Activated CD4-positive, alpha-beta T cell treated with anti-CD3 and anti-CD28 coated beads for 48 hours (primary cell): ENCODE results near the gene MRPL55.
"Not testable (repeated sequence)": the region's sequence is repeated elsewhere in the genome, so short reads cannot be mapped to it uniquely, and the experiment has no call there.

Experiments
- DNase-seq: peaks from one replicate; pipeline ENCODE4 v3.0.0-alpha.2; 2020

MRPL55 gene

DNA sequence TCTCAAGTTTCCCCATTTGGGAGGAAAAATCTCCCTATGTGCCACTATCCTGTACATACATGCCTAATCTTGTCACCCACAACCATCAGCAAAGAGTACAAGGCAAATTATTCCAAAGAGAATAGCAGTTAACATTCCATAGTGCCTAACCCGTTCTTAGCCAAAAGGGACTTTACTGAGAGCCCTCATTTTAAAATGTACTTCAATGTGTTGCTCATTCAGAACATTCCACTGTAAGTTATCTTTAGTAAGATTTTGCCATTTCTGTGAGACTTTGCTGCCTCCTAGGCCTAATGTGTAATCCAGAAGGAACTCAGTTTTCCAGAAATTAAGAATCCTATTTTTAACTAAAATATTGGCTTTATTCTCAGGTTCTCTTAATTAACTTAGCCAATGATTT is 11.3 kb upstream of the MRPL55 start:
- DNase-seq = no peak

DNA sequence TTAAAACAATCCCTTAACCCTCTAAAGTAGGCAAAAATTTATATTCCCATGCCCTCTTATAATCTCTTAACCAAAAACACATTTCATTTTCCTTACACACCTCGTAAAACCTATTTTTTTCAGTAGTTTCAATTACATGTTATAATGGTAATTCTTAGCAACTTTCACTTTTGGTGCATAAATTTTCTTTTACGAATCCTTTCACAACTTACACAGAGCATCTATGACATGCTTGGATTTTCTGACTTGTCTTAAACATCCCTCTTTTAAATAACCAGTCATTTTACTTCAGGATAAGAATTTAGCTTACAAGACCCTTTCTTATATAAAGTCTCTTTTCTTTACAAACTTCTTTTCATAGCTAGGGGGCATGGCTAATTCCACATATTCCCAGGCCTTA is 8.9 kb upstream of the MRPL55 start:
- no peak for DNase-seq

GRCh38 chr1:228117335-228117734 is 8.2 kb upstream of the MRPL55 start:
- no peak for DNase-seq

- DNase-seq = no peak
Measured at GRCh38 chr1:228114827-228115226, 5.7 kb upstream of the MRPL55 start.

DNA sequence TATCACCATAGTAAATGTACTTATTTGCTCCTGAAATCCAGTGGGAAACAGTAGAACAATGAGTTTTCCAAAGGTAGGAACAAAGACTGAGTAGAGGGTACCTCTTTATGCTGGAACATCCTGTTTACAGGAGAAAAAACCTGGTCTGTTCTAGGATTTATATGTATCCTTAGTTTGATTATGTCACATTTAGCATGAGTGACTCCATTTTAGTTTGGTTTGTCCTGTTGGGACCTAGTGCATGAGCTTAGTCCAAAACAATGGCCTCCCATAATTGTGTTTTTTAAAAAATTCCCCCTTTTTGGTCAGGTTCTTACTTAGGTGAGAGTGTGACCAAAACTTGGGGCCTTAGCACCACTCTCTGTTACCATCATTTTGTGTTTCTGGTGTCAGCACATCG is 3.5 kb upstream of the MRPL55 start:
- DNase-seq = no peak

DNA sequence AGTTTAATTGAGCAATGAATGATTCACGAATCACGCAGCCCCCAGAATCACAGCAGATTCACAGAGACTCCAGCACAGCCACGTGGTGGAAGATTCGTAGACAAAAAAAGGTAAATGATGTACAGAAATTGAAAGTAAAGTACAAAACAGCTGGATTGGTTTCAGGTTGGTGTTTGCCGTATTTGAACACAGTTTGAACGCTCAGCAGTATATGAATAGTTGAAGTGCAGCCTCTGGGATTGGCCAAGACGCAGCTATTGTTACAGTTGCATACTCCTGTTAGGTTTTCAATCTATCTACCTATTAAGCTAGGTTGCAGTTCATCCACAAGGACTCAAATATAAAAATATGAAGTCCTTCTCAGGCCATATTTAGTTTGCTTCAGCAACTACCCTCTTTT is 3.1 kb upstream of the MRPL55 start:
- DNase-seq = no peak

- DNase-seq = not testable (repeated sequence)
Measured at GRCh38 chr1:228111315-228111714, 2.2 kb upstream of the MRPL55 start.

- DNase-seq = no peak
Measured at GRCh38 chr1:228110556-228110955, 1.5 kb upstream of the MRPL55 start.

DNA sequence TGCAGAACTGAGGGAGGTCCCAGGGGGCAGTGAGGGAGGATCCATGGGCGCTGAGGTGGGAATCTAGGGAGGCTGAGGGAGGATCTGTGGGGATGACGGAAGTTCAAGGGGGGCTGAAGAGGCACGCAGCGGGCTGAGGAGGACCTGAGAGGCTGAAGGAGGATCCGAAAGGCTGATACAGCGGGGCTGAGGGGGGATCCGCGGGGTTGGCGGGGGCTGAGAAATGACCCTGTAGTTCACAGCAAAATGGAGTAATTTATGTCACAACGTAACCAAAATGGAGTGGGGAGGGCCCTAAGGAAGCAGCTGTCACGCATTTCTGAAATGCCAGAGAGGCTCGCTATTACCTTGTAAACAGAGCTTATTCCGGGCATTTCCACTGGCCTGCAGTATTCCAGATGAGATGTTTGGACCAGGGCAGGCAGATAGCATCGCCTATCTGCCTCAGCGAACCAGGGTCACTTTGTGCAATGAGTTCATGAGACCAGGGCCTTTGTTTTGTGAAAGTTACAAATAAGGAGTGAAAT is 926 bp upstream of the MRPL55 start:
- DNase-seq = no peak

- DNase-seq = no peak
Measured at GRCh38 chr1:228108742-228109072, 392 bp downstream of the MRPL55 start.

DNA sequence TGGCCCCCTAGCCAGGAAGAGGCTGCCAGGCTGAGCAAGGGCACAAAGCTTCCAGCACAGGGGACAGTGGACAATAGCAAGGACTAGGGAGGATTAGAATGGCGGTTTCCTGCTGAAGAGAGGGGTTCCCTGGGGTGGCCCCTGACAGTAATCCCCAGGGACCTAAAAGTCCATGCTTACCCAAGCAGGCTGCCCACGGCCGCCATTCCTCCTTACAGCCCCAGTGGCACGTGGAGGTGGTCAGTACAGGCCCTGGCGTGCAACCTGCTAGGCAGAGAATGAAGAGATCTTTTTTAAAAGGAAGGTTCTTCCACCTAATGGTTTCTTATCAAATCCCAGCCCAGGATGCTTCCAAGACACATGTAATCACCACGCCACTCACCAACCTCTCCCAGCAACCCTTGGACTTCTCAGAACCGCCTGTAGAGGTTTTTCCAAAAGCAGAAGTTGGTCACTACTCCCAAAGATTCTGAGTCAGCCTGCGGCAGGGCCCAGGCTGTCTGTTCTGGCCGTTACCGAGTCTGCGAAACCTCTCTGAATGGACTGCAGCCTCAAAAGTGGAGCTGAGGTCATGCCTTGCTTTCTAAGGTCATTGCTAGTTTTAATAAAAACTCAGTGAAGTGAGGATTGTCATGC is 926 bp downstream of the MRPL55 start:
- DNase-seq = no peak

DNA sequence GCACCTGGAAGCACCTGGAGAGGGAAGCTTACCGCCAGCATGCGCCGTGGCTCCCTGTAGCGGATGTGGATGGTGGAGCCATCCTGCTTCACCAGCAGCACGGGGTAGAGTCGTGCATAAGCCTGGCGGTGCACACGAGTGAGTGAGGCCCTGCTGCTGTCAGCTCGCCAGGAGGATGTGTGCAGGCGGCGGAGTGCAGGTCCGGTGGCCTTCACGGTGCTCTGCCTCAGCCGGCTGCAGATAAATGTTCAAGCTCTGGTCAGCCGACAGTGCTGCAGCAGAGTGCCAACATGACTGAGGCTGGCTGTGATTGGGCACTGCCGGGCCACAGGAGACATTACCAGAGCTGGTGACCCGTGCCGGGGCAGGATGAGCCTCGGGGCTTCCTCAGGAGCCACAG is 1.5 kb downstream of the MRPL55 start:
- no peak for DNase-seq

GRCh38 chr1:228106800-228107054 is 2.4 kb downstream of the MRPL55 start:
- DNase-seq = no peak

- no peak for DNase-seq
Measured at GRCh38 chr1:228105996-228106799, 2.9 kb downstream of the MRPL55 start.

GRCh38 chr1:228105270-228105995 is 3.7 kb downstream of the MRPL55 start:
- no peak for DNase-seq

DNA sequence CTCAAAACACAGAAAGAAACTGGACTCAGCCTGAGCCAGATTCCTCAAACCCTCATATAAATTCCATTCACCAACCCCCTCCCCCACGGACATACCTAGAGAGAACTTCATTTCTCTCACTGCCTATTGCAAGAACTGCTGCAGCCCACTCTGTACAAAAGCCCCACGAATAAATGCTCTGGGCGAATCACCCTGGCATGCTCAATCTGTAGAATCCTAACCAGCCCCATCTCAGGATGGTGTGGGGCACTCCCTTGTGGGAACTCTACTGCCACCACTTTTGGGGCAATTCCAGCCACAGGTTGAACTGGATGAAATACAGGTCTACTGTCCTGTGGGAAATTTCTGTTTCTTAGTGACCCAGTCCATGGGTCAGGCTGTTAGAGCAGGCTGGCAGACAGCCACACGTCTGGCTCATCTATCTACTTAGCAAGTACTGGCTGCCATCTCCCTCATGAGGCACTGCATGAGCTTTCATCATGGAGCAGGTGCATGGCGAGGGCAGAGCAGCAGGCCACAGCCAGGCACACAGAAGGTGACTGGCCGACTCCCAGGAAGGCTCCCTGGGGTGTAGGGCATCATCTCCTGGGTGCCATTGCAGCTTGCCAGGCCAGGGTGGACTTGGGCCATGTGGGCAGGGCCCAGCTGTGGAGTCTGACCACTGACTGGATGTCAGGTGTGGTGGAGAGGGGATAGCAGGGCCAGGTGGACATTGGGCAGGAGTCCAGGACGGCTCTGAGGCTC is 4.4 kb downstream of the MRPL55 start:
- DNase-seq = no peak

- peak; percentile 97 for DNase-seq
Measured at GRCh38 chr1:228102791-228103620, 6.1 kb downstream of the MRPL55 start, which contains the start of gene C1orf35. Gene C1orf35 (minus strand): TSS chr1:228103325. CDS start chr1:228103227, 98 bp downstream.

- DNase-seq = peak; percentile 70
Measured at GRCh38 chr1:228101994-228102790, 6.9 kb downstream of the MRPL55 start.

DNA sequence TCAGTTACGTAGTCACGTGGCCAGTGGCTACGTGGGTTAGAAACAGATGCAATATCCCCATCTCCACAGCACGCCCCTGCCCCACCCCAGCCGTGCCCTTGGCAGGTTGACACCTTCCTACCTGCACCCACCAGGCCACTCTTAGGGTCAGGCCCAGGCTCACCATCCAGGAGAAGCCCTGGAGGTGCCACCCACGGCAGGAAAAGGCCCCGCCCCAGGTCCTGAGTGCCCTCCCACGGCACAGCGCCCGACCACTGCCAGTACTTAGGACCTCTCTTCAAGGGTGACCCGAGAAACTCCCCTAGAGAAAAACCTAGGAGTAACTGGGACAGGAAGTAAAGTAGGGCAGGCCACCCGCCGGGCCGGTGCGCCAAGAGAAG is 7.5 kb downstream of the MRPL55 start:
- DNase-seq = no peak

GRCh38 chr1:228100822-228101613 is 8.1 kb downstream of the MRPL55 start:
- DNase-seq = no peak

GRCh38 chr1:228099331-228099732 is 9.8 kb downstream of the MRPL55 start:
- no peak for DNase-seq
